Neural cell (in vitro differentiated cells): ENCODE data around the gene ZNF804B.

Experiments used
- EP300 ChIP-seq: fragments of 450-650 bp; conservative IDR thresholded peaks from 2 replicates; pipeline ENCODE4 v1.6.1; 2014; ENCODE audit warnings: antibody characterized with exemption, mild to moderate bottlenecking, moderate library complexity; ENCODE audit not compliant: poor library complexity, severe bottlenecking
- EZH2 ChIP-seq: fragments of 200-600, 300-800 bp; shearing (Covaris generic), sonication (generic); IDR thresholded peaks from 2 replicates; pipeline ENCODE4 v1.6.1; 2014; ENCODE audit warnings: antibody characterized with exemption, low read length, borderline replicate concordance, mild to moderate bottlenecking; ENCODE audit not compliant: insufficient read depth, poor library complexity, severe bottlenecking
- RAD21 ChIP-seq: fragments of 450-650 bp; conservative IDR thresholded peaks from 2 replicates; pipeline ENCODE4 v1.6.1; 2014; ENCODE audit warnings: antibody characterized with exemption, mild to moderate bottlenecking, moderate library complexity
- TAF1 ChIP-seq: IDR thresholded peaks from 2 replicates; pipeline ENCODE4 v1.6.1; 2012; ENCODE audit warnings: low read depth
- TF ChIP-seq, protein P1 (sequence below): fragments of 450-650 bp; IDR thresholded peaks from 2 replicates; pipeline ENCODE4 v1.5.1; 2014; ENCODE audit warnings: antibody characterized with exemption, mild to moderate bottlenecking, moderate library complexity; ENCODE audit not compliant: poor library complexity, severe bottlenecking
- TF ChIP-seq, protein P2 (sequence below): IDR thresholded peaks from 2 replicates; pipeline ENCODE4 v1.6.1; 2012; ENCODE audit warnings: borderline replicate concordance

DNA sequence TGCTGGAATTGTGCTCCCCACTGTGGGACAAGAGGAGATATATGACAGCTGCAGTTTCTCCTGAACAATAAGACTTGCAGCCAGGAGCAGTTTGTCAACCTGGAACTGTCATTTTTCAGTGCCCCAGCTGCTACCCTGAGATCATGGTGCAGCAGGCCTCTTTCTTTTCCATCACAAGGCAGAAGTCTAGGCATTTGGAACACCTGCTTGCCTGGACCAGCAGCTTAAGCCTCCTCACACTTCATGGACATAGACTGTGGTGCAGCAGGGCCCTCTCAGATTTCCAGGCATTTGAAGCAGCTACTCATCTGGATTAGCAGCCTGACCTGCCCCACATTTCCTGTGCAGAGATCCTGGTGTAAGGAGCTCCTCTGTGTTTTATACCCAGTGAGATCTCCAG is 486.7 kb downstream of the ZNF804B start:
- TF ChIP-seq, protein P1, sequence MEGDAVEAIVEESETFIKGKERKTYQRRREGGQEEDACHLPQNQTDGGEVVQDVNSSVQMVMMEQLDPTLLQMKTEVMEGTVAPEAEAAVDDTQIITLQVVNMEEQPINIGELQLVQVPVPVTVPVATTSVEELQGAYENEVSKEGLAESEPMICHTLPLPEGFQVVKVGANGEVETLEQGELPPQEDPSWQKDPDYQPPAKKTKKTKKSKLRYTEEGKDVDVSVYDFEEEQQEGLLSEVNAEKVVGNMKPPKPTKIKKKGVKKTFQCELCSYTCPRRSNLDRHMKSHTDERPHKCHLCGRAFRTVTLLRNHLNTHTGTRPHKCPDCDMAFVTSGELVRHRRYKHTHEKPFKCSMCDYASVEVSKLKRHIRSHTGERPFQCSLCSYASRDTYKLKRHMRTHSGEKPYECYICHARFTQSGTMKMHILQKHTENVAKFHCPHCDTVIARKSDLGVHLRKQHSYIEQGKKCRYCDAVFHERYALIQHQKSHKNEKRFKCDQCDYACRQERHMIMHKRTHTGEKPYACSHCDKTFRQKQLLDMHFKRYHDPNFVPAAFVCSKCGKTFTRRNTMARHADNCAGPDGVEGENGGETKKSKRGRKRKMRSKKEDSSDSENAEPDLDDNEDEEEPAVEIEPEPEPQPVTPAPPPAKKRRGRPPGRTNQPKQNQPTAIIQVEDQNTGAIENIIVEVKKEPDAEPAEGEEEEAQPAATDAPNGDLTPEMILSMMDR: no peak
- TF ChIP-seq, protein P2, sequence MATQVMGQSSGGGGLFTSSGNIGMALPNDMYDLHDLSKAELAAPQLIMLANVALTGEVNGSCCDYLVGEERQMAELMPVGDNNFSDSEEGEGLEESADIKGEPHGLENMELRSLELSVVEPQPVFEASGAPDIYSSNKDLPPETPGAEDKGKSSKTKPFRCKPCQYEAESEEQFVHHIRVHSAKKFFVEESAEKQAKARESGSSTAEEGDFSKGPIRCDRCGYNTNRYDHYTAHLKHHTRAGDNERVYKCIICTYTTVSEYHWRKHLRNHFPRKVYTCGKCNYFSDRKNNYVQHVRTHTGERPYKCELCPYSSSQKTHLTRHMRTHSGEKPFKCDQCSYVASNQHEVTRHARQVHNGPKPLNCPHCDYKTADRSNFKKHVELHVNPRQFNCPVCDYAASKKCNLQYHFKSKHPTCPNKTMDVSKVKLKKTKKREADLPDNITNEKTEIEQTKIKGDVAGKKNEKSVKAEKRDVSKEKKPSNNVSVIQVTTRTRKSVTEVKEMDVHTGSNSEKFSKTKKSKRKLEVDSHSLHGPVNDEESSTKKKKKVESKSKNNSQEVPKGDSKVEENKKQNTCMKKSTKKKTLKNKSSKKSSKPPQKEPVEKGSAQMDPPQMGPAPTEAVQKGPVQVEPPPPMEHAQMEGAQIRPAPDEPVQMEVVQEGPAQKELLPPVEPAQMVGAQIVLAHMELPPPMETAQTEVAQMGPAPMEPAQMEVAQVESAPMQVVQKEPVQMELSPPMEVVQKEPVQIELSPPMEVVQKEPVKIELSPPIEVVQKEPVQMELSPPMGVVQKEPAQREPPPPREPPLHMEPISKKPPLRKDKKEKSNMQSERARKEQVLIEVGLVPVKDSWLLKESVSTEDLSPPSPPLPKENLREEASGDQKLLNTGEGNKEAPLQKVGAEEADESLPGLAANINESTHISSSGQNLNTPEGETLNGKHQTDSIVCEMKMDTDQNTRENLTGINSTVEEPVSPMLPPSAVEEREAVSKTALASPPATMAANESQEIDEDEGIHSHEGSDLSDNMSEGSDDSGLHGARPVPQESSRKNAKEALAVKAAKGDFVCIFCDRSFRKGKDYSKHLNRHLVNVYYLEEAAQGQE: no peak
- TF ChIP-seq EZH2 (no peak), TAF1 (no peak), EP300 (no peak), RAD21 (no peak)
